ENCODE results near the gene CABP2.

The CABP2 gene

GRCh38 chr11:67534070-67534679 is 10.9 kb upstream of the CABP2 start:
- H2AK5ac ChIP-seq (ENCODE audit: low read length): no peak overlapping the region
- no peak overlapping the region for H4K12ac ChIP-seq (ENCODE audit: low read depth, low read length)
- H3K9ac ChIP-seq (ENCODE audit: low read length): no peak overlapping the region
- no peak overlapping the region for H3K4me3 ChIP-seq (ENCODE audit: low read depth, low read length)
- H3K18ac ChIP-seq (ENCODE audit: low read length): no peak overlapping the region
- H3K23ac ChIP-seq (ENCODE audit: low read length): no peak overlapping the region
- H3K27me3 ChIP-seq (ENCODE audit: insufficient read depth, low read length): no peaks in the 10 kb centered on the region
- H2AFZ ChIP-seq (ENCODE audit: insufficient read depth, low read length, poor library complexity): no peak overlapping the region
- H3K4ac ChIP-seq (ENCODE audit: low read depth, low read length): no peak overlapping the region
- no peaks in the 10 kb centered on the region for H3K79me2 ChIP-seq (ENCODE audit: control insufficient read depth, insufficient read depth, low read length, poor library complexity)
- no peak overlapping the region for H4K8ac ChIP-seq (ENCODE audit: low read depth, low read length)
- no peak overlapping the region for H3K27ac ChIP-seq (ENCODE audit: low read depth, low read length)
- no peak overlapping the region for H2BK12ac ChIP-seq (ENCODE audit: low read length)
- WGBS (ENCODE audit: extremely low coverage, insufficient coverage, insufficient read length): 100% methylated on average over 1 of the region's 4 CpGs
- H3K14ac ChIP-seq (ENCODE audit: low read length): no peak overlapping the region
- H3K36me3 ChIP-seq (ENCODE audit: control insufficient read depth in 1 of 2, insufficient read depth in 2 of 2, low read length in 2 of 2): peaks cover 0 to 2% of the 10 kb centered on the region in 2 experiments
- no peaks in the 10 kb centered on the region for H3K79me1 ChIP-seq (ENCODE audit: low read length)
- H3K4me1 ChIP-seq (ENCODE audit: control insufficient read depth in 1 of 2, insufficient read depth in 2 of 2, low read length in 2 of 2): no peaks in the 10 kb centered on the region
- no peak overlapping the region for H3K4me2 ChIP-seq (ENCODE audit: low read length)
- H2BK5ac ChIP-seq (ENCODE audit: low read depth, low read length, poor library complexity): no peak overlapping the region
- no peak for DNase-seq
- peaks cover 12% of the 10 kb centered on the region for H3K9me3 ChIP-seq (ENCODE audit: insufficient read depth, low read depth, low read length)
- H4K91ac ChIP-seq (ENCODE audit: low read depth, low read length): no peak overlapping the region
- no peak overlapping the region for H2BK120ac ChIP-seq (ENCODE audit: insufficient read depth, low read length, poor library complexity)

GRCh38 chr11:67532889-67533288 is 9.6 kb upstream of the CABP2 start:
- H3K9ac ChIP-seq (ENCODE audit: low read length): no peak overlapping the region
- no peak overlapping the region for H2AK5ac ChIP-seq (ENCODE audit: low read length)
- no peak overlapping the region for H3K4me2 ChIP-seq (ENCODE audit: low read length)
- H3K4me3 ChIP-seq (ENCODE audit: low read depth, low read length): no peak overlapping the region
- no peaks in the 10 kb centered on the region for H3K79me1 ChIP-seq (ENCODE audit: low read length)
- no peak overlapping the region for H2BK120ac ChIP-seq (ENCODE audit: insufficient read depth, low read length, poor library complexity)
- no peak overlapping the region for H3K18ac ChIP-seq (ENCODE audit: low read length)
- H2BK12ac ChIP-seq (ENCODE audit: low read length): no peak overlapping the region
- no peaks in the 10 kb centered on the region for H3K79me2 ChIP-seq (ENCODE audit: control insufficient read depth, insufficient read depth, low read length, poor library complexity)
- H3K23ac ChIP-seq (ENCODE audit: low read length): no peak overlapping the region
- H3K36me3 ChIP-seq (ENCODE audit: control insufficient read depth in 1 of 2, insufficient read depth in 2 of 2, low read length in 2 of 2): peaks cover 0 to 2% of the 10 kb centered on the region in 2 experiments
- no peak overlapping the region for H2AFZ ChIP-seq (ENCODE audit: insufficient read depth, low read length, poor library complexity)
- H3K4me1 ChIP-seq (ENCODE audit: control insufficient read depth in 1 of 2, insufficient read depth in 2 of 2, low read length in 2 of 2): no peaks in the 10 kb centered on the region
- H3K9me3 ChIP-seq (ENCODE audit: insufficient read depth, low read depth, low read length): peaks cover 10% of the 10 kb centered on the region
- H4K12ac ChIP-seq (ENCODE audit: low read depth, low read length): no peak overlapping the region
- H3K14ac ChIP-seq (ENCODE audit: low read length): no peak overlapping the region
- H3K4ac ChIP-seq (ENCODE audit: low read depth, low read length): no peak overlapping the region
- H2BK5ac ChIP-seq (ENCODE audit: low read depth, low read length, poor library complexity): no peak overlapping the region
- no peaks in the 10 kb centered on the region for H3K27me3 ChIP-seq (ENCODE audit: insufficient read depth, low read length)
- no CpG with 5 or more reads among the region's 2 CpGs for WGBS (ENCODE audit: extremely low coverage, insufficient coverage, insufficient read length)
- H4K91ac ChIP-seq (ENCODE audit: low read depth, low read length): no peak overlapping the region
- H4K8ac ChIP-seq (ENCODE audit: low read depth, low read length): no peak overlapping the region
- DNase-seq: no peak
- H3K27ac ChIP-seq (ENCODE audit: low read depth, low read length): no peak overlapping the region

GRCh38 chr11:67530282-67530592 is 7.0 kb upstream of the CABP2 start:
- Histone ChIP-seq H3K9me3 (ENCODE audit: insufficient read depth, low read depth, low read length) (peaks cover 16% of the 10 kb centered on the region), H4K12ac (ENCODE audit: low read depth, low read length) (no peak overlapping the region), H3K79me2 (ENCODE audit: control insufficient read depth, insufficient read depth, low read length, poor library complexity) (no peaks in the 10 kb centered on the region), H3K4me1 (ENCODE audit: control insufficient read depth in 1 of 2, insufficient read depth in 2 of 2, low read length in 2 of 2) (no peaks in the 10 kb centered on the region), H4K8ac (ENCODE audit: low read depth, low read length) (no peak overlapping the region), H3K4me3 (ENCODE audit: low read depth, low read length) (no peak overlapping the region), H4K91ac (ENCODE audit: low read depth, low read length) (no peak overlapping the region), H3K27ac (ENCODE audit: low read depth, low read length) (no peak overlapping the region), H2BK5ac (ENCODE audit: low read depth, low read length, poor library complexity) (no peak overlapping the region), H3K27me3 (ENCODE audit: insufficient read depth, low read length) (no peaks in the 10 kb centered on the region), H2BK120ac (ENCODE audit: insufficient read depth, low read length, poor library complexity) (no peak overlapping the region), H3K4ac (ENCODE audit: low read depth, low read length) (no peak overlapping the region), H3K14ac (ENCODE audit: low read length) (no peak overlapping the region), H2BK12ac (ENCODE audit: low read length) (no peak overlapping the region), H3K9ac (ENCODE audit: low read length) (no peak overlapping the region), H3K4me2 (ENCODE audit: low read length) (no peak overlapping the region), H2AK5ac (ENCODE audit: low read length) (no peak overlapping the region), H3K79me1 (ENCODE audit: low read length) (no peaks in the 10 kb centered on the region), H3K18ac (ENCODE audit: low read length) (no peak overlapping the region), H2AFZ (ENCODE audit: insufficient read depth, low read length, poor library complexity) (no peak overlapping the region), H3K36me3 (ENCODE audit: control insufficient read depth in 1 of 2, insufficient read depth in 2 of 2, low read length in 2 of 2) (peaks cover 0 to 2% of the 10 kb centered on the region in 2 experiments), H3K23ac (ENCODE audit: low read length) (no peak overlapping the region)
- no peak for DNase-seq
- WGBS (ENCODE audit: extremely low coverage, insufficient coverage, insufficient read length): no CpG with 5 or more reads among the region's 5 CpGs

GRCh38 chr11:67528376-67528775 is 5.1 kb upstream of the CABP2 start:
- Histone ChIP-seq H3K4me2 (ENCODE audit: low read length) (no peak overlapping the region), H2BK120ac (ENCODE audit: insufficient read depth, low read length, poor library complexity) (no peak overlapping the region), H3K27me3 (ENCODE audit: insufficient read depth, low read length) (no peaks in the 10 kb centered on the region), H4K8ac (ENCODE audit: low read depth, low read length) (no peak overlapping the region), H3K27ac (ENCODE audit: low read depth, low read length) (no peak overlapping the region), H3K23ac (ENCODE audit: low read length) (no peak overlapping the region), H3K4ac (ENCODE audit: low read depth, low read length) (no peak overlapping the region), H3K4me3 (ENCODE audit: low read depth, low read length) (no peak overlapping the region), H3K18ac (ENCODE audit: low read length) (no peak overlapping the region), H2BK12ac (ENCODE audit: low read length) (no peak overlapping the region), H2AFZ (ENCODE audit: insufficient read depth, low read length, poor library complexity) (no peak overlapping the region), H4K12ac (ENCODE audit: low read depth, low read length) (no peak overlapping the region), H3K9ac (ENCODE audit: low read length) (no peak overlapping the region), H3K14ac (ENCODE audit: low read length) (no peak overlapping the region), H2BK5ac (ENCODE audit: low read depth, low read length, poor library complexity) (no peak overlapping the region), H3K36me3 (ENCODE audit: control insufficient read depth in 1 of 2, insufficient read depth in 2 of 2, low read length in 2 of 2) (no peaks in the 10 kb centered on the region), H3K79me2 (ENCODE audit: control insufficient read depth, insufficient read depth, low read length, poor library complexity) (no peaks in the 10 kb centered on the region), H3K9me3 (ENCODE audit: insufficient read depth, low read depth, low read length) (peaks cover 10% of the 10 kb centered on the region), H4K91ac (ENCODE audit: low read depth, low read length) (no peak overlapping the region), H2AK5ac (ENCODE audit: low read length) (no peak overlapping the region), H3K4me1 (ENCODE audit: control insufficient read depth in 1 of 2, insufficient read depth in 2 of 2, low read length in 2 of 2) (no peaks in the 10 kb centered on the region), H3K79me1 (ENCODE audit: low read length) (no peaks in the 10 kb centered on the region)
- no peak for DNase-seq
- no CpG with 5 or more reads among the region's 4 CpGs for WGBS (ENCODE audit: extremely low coverage, insufficient coverage, insufficient read length)

Data from trophoblast cell (in vitro differentiated cells and primary cell).